ENCODE measurements around the gene LAPTM5.
A peak's percentile ranks its signal among the peaks of the same experiment; 100 is the strongest.

Gene LAPTM5

DNA sequence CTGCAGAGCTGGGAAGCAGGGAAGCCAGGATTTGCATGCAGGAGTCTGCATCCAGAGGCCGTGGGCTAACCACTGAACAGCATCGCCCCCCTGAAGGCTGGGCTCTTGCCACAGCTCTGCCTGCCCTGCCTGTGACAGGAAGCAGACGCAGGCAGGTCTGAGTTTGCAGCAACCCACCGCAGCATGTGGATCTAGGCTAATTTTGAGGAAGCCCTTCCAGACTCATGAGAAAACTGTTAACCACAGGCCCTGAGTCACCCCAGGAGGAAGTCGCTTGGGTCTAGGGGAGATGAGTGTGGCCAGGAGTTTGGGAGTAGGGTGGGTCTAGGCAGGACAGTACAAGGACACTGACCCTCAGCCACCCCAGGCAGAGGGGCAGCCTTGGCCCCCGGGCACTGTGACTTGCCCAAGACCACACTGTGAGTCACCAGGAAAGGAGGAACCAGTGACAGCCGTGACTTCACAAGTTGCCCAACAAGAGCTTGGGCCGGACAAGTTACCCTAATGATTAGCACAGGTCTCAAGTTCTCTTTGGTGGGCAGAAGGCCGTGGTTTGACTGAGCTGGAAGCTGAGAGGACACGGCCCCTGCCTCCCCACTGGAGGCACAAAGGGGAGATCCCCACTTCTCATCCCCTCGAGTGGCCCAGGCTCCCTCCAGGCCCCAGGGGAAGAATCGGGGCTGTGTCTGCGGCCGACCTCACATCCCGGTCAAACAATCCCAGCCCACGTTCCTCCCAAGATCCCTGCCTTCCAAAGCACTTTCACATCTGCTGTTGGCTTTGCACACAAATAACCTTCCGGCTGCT, 826 bp downstream of the LAPTM5 start:
- no peak for DNase-seq (ENCODE audit: low spot score)

DNA sequence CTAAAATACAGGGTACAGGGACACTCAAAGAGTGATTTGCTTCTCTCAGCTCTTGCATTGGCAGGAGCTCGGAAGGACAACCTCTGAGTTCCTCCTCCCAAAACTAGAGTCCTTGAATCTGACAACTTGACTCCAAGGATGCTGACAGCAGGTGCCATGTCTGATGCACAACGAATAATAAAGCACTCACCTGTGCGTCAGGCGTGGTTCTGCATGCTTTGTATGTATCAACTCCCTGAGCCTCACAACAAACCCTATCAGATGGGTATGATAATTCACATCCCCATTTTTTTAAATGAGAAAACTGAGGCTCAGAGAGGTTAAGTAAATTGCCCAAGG, 1.4 kb downstream of the LAPTM5 start:
- DNase-seq (ENCODE audit: low spot score) = no peak
- TF ChIP-seq, protein P1, sequence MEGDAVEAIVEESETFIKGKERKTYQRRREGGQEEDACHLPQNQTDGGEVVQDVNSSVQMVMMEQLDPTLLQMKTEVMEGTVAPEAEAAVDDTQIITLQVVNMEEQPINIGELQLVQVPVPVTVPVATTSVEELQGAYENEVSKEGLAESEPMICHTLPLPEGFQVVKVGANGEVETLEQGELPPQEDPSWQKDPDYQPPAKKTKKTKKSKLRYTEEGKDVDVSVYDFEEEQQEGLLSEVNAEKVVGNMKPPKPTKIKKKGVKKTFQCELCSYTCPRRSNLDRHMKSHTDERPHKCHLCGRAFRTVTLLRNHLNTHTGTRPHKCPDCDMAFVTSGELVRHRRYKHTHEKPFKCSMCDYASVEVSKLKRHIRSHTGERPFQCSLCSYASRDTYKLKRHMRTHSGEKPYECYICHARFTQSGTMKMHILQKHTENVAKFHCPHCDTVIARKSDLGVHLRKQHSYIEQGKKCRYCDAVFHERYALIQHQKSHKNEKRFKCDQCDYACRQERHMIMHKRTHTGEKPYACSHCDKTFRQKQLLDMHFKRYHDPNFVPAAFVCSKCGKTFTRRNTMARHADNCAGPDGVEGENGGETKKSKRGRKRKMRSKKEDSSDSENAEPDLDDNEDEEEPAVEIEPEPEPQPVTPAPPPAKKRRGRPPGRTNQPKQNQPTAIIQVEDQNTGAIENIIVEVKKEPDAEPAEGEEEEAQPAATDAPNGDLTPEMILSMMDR (IDR thresholded peaks at IDR 0.05; ENCODE audit: extremely low read depth, missing control alignments) = no peak

More for the DNA sequence above, 826 bp downstream of the LAPTM5 start:
- TF ChIP-seq, protein P1 (IDR thresholded peaks at IDR 0.05; ENCODE audit: extremely low read depth, missing control alignments) = no peak

DNA sequence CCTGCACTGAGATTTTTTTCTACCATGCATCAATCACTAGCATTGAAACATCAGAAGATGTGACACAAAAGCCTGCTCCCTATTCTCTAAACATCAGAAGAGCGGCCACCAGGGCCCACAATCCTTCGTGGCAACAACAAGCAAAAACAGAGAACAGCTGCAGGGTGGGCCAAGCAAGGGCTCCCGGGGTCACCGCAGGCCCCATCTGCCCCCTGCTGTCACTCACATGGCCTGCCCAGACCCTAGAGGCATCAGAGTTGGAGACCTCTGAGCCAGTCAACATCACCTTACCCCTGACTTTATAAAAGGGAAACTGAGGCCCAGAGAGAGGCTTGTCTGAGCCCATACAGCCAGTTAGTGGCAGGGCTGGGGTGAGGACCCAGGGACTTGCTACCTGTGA, 1.8 kb downstream of the LAPTM5 start:
- TF ChIP-seq, protein P1 (IDR thresholded peaks at IDR 0.05; ENCODE audit: extremely low read depth, missing control alignments) = peak; percentile 2
- no peak for DNase-seq (ENCODE audit: low spot score)

DNA sequence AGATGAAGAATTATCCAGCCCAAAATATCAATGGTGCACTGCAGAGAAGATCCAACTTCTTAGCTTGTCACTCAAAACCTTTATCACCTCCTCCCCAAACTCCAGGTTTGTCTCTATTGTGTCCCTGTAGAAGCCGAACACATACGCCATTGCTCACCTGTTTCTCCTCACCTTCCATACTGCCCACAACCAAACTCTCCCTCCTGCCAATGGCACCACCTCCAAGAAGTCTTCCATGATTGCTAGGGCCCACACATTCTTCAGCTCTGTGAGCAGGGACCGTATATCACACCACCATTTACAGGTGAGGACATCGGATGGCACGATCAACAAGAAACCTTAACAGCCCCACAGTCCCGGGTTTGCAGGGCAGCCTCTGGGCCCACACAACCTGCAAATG, 2.2 kb downstream of the LAPTM5 start:
- TF ChIP-seq, protein P1 (IDR thresholded peaks at IDR 0.05; ENCODE audit: extremely low read depth, missing control alignments) = no peak
- DNase-seq (ENCODE audit: low spot score) = no peak

DNA sequence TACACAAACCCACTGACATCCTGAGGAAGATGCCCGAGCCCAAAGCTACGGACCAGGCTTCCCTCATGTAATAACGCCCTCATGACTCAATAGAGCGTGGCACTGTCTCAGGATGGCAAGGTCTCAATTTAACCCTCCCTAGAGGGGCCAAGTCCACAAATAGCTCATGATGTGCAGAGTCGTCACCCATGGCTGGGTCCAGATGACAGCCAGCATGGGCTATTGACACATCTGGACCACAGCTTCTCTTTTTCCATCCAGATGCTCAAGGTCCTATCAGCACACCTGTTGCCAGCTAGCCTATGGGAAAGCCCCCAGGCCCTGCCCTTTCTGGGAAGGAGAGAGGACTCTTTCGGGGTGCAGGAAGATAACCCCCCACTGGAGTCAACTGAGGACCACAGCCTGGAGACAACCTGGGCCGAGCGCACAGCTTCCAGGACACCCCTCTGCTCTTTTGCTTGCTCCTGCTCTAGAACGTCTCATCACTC, 2.8 kb downstream of the LAPTM5 start:
- peak; percentile 56 for DNase-seq (ENCODE audit: low spot score)
- TF ChIP-seq, protein P1 (IDR thresholded peaks at IDR 0.05; ENCODE audit: extremely low read depth, missing control alignments) = no peak

DNA sequence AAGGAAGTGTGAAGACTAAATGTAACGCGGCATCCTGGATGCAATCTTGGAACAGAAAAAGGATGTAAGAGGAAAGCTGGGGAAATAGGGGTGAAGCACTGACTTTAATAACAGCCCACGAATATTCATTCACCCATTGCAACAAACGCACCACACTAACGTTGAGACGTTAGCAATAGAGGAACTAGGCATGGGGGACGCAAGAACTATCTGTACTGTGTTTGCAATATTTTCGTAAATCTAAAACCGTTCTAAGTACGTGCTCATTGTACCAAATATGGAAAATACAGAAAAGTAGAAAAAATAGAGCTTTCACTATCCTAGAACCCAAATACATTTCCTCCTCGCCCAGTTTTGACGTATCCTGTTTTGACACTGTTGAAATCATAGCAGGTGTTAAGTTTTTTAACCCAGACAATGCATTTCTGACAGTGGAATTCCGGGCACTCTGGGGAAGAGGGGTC, 3.9 kb downstream of the LAPTM5 start:
- no peak for DNase-seq (ENCODE audit: low spot score)

DNA sequence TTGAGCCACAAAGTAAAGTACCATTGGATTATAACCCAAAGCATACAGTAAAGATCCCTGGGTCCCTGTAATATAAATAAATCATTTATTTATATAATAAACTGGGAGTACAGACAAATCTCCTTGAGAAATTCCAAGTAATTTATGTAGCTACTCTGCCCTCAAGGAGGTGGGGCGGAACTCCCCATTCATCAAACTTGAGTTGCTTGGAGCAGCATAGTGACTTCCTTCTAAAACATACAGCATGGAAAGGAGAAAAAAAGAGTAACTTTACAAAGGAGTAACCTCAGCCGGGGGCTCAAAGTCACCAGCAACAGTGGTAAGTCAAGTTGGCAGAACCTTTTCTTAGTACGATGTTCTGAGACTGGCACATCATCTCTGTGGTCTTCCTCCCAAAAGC, 4.5 kb downstream of the LAPTM5 start:
- TF ChIP-seq, protein P1 (IDR thresholded peaks at IDR 0.05; ENCODE audit: extremely low read depth, missing control alignments) = no peak
- no peak for DNase-seq (ENCODE audit: low spot score)

More for the DNA sequence above, 3.9 kb downstream of the LAPTM5 start:
- TF ChIP-seq, protein P1 (IDR thresholded peaks at IDR 0.05; ENCODE audit: extremely low read depth, missing control alignments) = no peak
